HG03025 (cell line): ENCODE data around the gene AARSD1.
"Not testable (repeated sequence)": the region's sequence is repeated elsewhere in the genome, so short reads cannot be mapped to it uniquely, and the experiment has no call there.

Source experiments
- ATAC-seq: cut with Tn5 transposase; IDR thresholded peaks from one replicate; pipeline ENCODE4 v1.9.1; 2021; ENCODE audit warnings: mild to moderate bottlenecking, moderate library complexity; ENCODE audit not compliant: unreplicated experiment, low FRiP score

The AARSD1 gene

DNA sequence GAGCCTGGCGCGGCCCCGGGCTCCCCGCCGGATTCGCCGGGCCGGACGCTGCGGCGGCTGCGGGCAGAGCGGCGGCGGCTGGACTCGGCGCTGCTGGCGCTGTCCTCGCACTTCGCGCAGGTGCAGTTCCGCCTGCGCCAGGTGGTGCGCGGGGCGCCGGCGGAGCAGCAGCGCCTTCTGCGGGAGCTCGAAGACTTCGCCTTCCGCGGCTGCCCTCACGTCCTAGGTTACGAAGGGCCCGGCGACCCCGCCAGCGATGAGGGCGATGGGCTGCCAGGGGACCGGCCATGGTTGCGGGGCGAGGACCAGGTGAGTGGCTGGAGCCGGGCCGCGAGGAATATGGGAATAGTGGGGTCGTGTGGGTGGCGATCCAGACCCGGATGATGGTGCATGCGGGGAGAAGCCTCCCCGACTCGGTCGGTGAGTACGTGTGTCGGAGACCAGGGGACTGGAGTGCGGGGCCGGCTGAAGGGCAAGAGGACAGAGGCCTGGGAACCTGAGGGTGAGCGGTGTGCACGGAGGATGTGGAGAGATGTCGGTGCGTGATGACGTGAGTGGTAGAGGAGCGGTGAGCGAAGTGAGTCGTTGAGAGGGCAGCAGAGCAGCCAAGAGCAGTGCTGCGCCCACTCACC lies 16.6 kb upstream of the AARSD1 start:
- no peak for ATAC-seq

DNA sequence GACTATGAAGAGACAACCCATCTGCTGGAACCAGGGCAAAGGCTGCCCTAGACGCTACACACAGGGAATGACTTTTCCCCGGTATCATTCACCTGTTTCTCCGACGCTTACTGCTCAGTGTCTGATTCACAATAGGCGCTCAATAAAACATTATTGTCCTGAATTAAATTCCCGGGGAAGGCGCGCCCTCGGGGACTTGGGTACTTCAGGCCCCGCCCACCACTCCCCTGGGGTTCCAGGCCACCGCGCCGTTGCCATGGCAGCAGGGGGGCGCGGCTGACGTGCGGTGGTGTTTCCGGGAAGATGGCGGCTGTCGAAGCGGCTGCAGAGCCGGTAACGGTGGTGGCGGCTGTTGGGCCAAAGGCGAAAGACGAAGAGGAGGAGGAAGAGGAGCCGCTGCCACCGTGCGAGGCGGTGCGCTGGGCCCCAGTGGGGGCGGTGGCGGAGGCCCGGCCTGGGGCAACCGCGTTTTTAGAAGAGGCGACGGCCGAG lies 16.1 kb upstream of the AARSD1 start, which contains the start of gene RUNDC1:
Gene RUNDC1, plus strand, starts transcription at position 292 of the 492 bp plus-strand sequence. Its CDS starts 12 bp downstream, at position 304.
- no peak for ATAC-seq

DNA sequence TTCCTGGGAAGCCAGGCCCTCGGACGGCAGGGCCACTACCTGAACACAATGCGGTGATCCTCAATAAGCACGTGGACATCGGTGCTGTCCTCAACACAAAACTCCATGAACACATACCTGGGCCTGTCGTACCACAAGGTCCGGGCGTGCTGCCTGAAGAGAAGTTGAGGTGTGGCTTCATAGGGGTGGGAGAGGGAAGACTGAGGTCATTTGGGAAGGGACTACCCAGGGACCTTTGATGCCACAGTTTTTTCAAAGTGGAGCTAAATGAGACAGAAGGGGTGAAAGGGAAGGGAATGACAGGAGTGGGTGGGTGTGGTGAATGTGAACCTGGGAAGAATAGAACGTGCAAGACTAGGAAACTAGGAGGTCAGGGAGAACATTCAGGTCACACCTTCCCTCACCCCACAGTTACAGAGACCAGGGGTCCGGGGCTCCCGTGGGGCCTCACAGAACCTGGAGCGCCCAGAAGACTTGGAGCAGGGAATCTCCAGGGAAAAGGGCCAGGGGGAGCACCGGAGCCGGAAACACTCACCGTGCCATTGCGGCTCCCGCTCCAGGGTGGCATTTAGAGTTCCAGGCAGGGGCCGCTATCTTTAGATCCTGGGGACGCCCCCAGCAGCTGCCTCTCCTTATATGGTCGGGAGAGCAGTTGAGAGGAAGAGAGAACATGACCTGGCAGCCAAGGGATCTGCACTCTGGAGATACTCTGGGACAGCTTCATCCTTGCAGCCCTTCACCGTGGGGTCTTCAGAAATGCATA lies 15.4 kb upstream of the AARSD1 start, which contains the start of gene PTGES3L:
Gene PTGES3L, minus strand, starts transcription at position 570 of the 763 bp plus-strand sequence. Its CDS starts 27 bp downstream, at position 543.
- ATAC-seq: no peak

DNA sequence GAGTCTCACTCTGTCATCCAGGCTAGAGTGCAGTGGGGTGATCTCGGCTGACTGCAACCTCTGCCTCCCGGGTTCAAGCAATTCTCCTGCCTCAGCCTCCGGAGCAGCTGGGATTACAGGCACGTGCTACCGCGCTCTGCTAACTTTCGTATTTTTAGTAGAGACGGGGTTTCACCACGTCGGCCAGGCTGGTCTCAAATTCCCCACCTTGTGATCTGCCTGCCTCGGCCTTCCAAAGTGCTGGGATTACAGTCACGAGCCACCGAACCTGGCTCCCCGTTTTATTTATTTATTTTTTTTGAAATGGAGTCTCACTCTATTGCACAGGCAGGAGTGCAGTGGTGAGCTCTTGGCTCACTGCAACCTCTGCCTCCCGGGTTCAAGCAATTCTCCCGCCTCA lies 11.4 kb upstream of the AARSD1 start:
- ATAC-seq: not testable (repeated sequence)

DNA sequence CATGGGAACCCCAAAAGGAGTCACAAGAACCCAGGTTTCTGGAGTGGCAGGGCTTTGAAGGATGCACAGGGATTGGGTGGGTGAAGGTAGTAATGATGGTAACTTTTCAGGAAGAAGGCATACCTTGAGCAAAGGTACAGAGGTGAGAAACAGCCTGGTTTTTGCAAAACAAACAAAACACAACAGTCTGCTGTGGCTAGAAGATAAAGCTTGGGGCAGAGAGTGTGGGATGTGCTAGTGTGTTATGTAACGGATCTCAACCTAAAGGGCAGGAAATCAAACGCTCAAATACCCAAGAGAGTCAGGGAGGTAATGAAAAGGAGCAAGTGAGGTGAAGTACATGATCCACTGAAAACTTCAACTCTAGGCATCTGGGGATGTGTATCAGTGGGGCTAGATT lies 11.0 kb upstream of the AARSD1 start:
- ATAC-seq: no peak

DNA sequence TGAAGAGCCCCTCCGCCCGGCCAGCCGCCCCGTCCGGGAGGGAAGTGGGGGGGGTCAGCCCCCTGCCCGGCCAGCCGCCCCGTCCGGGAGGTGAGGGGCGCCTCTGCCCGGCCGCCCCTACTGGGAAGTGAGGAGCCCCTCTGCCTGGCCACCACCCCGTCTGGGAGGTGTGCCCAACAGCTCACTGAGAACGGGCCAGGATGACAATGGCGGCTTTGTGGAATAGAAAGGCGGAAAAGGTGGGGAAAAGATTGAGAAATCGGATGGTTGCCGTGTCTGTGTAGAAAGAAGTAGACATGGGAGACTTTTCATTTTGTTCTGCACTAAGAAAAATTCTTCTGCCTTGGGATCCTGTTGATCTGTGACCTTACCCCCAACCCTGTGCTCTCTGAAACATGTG lies 9.1 kb upstream of the AARSD1 start:
- not testable (repeated sequence) for ATAC-seq

DNA sequence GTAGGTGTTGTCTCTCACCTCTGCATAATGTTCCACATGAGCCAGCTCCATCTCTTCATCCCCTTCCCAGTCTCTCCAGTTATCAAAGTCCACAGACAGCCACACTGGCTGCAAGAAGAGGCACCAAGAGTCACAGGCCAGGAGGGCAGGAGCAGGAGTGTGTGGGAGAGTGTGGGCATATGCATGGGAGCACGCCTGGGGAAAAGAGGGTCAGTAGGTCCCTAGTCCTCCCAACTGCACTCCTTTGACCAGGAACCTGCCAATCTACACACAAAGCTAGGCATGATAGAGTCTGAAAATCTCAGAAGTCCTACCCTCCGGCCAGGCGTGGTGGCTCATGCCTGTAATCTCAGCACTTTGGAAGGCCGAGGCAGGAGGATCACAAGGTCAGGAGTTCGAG lies 7.3 kb upstream of the AARSD1 start:
- ATAC-seq: no peak

DNA sequence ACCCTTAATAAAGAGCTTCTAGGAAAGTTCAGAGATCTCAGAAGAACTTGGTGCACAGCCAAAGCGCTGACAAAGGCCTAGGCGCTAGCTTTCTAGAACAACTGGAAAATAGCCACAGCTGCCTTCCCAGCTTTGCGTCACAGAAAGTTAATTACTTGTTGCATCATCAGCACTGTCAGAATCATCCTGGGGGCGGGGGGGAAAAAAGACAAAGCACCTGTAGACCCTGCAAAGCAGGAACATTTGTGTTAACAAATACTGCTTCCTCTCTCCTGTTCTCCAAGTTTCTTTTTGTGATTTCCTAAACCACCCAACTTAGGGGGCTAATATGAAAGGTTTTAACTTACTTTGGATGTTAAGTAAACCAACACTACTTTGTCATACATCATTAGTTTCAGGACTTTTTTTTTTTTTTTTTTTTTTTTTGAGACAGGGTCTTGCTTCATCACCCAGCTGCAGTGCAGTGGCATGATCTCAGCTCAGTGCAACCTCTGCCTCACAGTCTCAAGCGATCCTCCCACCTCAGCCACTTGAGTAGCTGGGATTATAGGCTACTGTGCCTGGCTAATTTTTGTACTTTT lies 4.8 kb upstream of the AARSD1 start:
- ATAC-seq: no peak

DNA sequence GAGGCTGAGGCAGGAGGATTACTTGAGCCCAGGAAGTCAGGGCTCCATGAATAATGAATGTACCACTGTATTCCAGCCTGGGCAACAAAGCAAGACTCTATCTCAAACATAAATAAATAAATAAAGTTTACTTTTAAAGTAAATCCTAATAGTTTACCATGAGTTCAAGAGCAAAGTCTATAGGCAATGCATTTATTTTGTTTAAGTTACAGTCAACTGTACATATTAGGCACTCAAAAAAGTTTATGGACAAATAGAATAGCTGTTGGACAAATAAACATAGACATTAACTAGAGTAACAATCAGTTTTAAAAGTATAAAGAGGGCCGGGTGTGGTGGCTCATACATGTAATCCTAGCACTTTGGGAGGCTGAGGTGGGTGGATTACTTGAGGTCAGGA lies 3.7 kb upstream of the AARSD1 start:
- ATAC-seq: no peak

DNA sequence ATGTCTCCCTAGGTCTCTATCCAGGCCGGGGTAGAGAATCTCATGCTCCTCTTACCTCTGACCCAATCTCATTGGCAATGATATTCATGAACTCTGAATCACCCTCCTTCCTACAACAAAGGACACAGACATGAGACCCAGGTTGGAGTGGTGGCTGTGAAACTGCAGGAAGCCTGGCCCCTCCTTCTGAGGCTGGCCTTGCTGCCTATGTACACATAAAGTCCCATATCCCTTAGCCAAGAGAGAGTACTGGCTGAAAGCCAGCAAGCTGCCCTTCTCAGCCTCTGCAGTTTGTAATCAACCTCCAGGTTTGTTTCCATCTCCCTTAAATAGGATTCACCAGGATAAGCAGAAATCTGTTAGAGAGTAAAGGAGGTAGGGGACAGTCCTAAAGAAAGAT lies 10.6 kb downstream of the AARSD1 start:
- no peak for ATAC-seq

DNA sequence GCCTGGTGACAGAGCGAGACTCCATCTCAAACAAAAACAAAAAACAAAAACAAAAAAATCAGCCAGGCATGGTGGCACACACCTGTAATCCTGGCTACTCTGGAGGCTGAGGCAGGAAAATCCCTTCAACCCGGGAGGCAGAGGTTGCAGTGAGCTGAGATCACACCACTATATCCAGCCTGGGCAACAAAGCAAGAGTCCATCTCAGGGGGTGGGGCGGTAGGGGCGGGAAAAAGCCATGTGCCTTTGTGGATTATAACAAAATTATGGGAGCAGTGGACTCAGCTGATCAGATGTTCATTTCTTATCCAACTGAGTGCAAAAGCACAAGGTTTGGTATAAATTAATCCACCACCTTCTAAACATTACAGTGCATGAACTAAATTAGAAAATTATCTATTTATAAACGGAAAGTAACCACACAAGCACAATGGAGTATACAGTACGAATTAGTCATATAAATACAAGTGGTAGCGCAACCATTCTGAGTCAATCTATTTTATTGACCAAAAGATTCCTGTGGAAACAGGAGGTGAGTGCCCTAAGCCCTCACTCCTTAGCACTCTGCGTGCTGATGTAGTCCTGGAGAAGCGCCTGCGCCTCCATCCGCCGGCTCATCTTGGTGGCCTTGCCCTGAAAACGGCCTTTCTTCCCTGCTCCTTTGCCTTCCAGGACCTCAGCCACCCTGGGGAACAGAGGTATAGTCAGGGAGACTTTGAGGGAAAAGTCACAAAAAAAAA lies 14.0 kb downstream of the AARSD1 start:
- no peak for ATAC-seq

DNA sequence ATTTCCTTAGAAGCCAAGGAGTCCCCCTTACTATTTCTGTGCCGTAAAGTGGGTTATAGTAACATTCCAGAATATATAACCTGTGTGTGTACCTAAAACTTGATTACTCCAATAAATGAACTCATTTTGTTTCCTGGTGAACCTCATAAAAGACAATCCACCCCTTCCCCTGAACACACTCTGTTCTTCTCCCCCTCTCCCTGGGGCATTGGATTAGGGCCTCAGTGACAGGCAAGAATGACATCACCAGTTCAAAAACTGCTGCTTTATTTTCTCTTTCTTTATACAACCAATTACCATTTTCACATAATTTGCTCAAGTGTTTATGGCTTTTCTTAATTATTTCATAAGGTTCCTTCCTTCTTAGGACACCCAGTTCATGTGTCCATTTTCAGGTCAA lies 17.4 kb downstream of the AARSD1 start:
- no peak for ATAC-seq

DNA sequence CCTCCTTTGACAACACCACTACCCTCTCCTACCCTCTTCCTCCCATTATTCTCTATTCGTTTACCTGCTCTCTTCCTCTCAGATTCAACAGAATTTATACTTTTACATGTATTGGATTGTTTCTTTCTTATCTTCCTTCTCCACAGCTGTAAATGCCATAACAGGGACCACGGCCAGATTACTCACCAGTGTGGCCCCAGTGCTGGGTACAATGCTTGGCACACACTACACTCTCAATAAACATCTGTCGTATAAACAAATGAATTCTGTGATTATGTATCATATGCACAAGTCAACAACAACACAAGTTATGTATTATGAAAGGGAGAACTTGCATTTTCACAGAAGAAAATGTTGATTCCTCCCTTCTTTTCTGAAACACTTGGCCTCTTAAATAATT lies 20.0 kb downstream of the AARSD1 start:
- no peak for ATAC-seq

DNA sequence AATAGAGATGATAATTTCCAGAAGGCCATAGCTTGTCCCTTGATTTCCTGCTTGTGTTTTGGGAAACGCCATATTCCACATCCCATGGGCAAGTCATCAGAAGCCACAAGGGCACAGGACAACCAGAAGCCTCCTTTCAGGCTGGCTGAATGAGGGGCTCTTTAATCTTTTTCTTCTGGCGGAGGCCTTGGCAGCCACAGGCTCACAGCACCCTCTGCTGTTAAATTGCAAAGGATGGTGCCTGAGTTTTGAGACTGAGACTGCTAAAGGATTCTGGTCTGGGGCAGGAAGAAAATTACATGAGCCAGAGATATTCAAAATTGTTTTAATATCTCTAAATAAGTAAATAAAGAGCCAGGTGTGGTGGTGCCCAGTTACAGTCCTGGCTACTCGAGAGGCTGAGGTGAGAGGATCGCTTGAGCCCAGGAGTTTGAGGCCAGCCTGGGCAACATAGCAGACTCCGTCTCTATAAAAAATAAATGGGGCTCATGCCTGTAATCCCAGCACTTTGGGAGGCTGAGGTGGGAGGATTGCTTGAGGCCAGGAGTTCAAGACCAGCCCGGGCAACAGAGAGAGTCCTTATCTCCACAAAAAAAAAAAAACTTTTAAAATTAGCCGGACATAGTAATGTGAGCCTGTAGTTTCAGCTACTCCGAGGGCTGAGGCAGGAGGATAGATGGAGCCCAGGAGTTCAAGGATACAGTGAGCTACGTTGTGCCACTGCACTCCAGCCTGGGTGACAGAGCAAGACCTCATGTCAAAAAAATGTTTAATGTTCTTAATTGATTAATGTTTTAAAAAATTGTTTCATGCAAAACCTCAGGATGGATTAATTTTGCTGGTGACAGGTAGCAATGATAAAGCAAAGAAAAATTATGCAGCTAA lies 26.3 kb downstream of the AARSD1 start:
- no peak for ATAC-seq

DNA sequence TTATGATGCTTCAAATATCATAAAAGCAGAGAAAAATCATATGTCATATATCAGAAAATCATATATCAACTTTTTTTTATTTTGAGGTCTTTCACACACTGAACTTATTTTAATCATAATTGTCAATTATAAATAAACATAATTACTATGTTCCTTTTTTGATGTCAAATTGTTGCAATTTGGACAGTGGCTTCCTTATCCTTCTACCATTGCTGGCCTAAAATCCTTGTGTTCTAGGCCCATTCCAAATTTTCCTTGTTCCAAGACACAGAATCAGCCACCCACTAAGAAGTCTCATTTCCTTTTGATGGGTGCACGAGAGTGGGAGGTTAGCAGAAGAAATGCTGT lies 34.8 kb downstream of the AARSD1 start:
- ATAC-seq: no peak

DNA sequence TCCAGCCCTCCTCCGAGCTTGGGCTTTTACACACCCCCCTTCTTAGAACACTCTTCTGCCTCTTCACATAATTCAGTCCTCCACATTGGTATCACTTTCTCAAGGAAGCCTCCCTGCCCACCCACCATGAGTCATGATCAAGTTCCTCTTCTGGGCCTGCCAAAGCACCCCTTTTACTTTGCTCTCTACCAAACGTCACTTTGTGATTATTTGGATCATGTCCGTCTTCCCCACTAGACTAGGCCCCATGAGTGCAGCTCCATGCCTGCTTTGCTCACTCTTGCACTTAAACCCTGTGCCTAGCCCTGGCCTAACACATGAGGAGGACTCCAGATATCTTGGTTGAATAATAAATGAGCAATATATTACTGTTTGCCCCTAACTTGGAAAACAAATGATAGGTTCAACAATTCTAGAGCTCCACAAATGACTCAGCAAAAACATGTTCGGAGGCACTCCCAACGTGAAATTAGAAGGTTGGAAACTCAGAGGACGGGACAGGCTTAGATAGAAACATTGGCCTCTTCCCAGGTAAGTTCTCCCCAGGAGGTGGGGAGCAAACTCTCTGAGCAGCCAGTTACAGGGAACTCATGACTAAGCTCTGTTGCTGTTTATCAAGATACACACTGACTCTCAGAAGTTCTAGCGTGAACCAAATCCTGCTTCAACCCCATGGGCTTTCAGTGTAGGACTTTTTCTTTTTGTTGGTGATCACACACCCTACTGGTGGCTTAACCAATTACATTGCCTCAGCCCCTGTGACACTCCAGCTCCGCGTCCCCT lies 35.3 kb downstream of the AARSD1 start:
- ATAC-seq: no peak

DNA sequence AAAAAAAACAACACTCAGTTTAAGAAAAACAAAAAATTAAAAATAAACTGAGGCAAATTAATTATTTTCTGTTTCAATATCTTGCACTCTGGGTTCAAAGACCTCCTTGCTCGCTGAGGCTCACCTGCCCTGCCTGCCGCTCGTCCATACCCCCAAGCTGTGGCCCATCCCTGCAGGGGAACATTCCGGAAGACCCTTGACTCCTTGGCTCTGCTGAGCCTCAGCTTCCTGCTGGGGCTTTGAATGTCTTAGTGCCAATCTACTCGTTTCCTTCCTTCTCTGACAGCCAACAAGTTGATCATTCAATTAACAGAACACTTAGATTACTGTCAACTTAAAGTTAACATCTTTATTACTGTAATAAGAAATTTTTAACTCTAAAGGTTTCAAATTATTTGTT lies 39.4 kb downstream of the AARSD1 start:
- ATAC-seq: no peak

DNA sequence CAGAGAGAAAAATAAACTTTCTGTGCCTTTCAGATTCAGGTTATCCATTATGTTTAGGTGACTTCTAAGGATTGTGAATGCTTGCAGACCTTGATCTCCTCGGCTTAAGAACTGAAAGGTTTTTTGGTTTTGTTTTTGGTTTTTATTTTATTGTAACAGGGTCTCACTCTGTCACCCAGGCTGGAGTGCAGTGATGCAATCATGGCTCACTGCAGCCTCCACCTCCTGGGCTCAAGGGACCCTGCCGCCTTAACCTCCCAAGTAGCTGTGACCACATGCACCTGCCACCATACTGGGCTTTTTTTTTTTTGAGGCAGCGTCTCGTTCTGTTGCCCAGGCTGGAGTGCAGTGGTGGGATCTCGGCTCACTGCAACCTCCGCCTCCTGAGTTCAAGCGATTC lies 40.8 kb downstream of the AARSD1 start:
- ATAC-seq: not testable (repeated sequence)

DNA sequence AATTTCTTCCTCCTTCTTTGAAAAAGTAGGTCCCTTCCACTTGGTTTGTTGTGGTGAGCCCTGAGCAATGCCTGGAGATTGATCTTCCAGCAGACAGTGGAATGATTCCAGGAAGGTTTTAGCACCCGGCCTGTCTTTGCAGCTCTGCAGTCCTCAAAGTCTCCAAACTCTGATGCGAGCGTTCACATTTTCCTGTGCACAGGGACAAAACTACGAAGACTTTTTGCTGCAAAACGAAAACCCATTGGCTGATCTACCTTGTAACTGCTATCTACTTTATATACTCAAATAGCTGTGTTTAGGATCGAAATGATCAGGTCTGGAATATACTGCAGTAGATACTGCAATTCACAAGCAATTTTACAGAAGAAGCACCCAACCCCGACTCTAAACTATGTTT lies 42.0 kb downstream of the AARSD1 start:
- ATAC-seq: no peak
